Measurements from ENCODE around the gene U2AF1L4. TPM values are rescaled to one million over a fixed set of nuclear protein-coding genes. Genes with fewer than 3 reads are reported as not detected.

U2AF1L4 gene
- total RNA-seq, 4 donors from 2014 or later: 14.8 to 30.5 (median 19.7) TPM

GRCh38 chr19:35777961-35778360 lies 32.7 kb upstream of the U2AF1L4 start:
- TF ChIP-seq, protein P1, sequence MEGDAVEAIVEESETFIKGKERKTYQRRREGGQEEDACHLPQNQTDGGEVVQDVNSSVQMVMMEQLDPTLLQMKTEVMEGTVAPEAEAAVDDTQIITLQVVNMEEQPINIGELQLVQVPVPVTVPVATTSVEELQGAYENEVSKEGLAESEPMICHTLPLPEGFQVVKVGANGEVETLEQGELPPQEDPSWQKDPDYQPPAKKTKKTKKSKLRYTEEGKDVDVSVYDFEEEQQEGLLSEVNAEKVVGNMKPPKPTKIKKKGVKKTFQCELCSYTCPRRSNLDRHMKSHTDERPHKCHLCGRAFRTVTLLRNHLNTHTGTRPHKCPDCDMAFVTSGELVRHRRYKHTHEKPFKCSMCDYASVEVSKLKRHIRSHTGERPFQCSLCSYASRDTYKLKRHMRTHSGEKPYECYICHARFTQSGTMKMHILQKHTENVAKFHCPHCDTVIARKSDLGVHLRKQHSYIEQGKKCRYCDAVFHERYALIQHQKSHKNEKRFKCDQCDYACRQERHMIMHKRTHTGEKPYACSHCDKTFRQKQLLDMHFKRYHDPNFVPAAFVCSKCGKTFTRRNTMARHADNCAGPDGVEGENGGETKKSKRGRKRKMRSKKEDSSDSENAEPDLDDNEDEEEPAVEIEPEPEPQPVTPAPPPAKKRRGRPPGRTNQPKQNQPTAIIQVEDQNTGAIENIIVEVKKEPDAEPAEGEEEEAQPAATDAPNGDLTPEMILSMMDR (IDR thresholded peaks at IDR 0.05; ENCODE audit: low read depth): no peak

- TF ChIP-seq, protein P1 (IDR thresholded peaks at IDR 0.05; ENCODE audit: low read depth): no peak
These were observed 32.0 kb upstream of the U2AF1L4 start for GRCh38 chr19:35777086-35777841.

GRCh38 chr19:35776102-35776788 lies 31.0 kb upstream of the U2AF1L4 start:
- TF ChIP-seq, protein P1 (IDR thresholded peaks at IDR 0.05; ENCODE audit: low read depth): no peak

DNA sequence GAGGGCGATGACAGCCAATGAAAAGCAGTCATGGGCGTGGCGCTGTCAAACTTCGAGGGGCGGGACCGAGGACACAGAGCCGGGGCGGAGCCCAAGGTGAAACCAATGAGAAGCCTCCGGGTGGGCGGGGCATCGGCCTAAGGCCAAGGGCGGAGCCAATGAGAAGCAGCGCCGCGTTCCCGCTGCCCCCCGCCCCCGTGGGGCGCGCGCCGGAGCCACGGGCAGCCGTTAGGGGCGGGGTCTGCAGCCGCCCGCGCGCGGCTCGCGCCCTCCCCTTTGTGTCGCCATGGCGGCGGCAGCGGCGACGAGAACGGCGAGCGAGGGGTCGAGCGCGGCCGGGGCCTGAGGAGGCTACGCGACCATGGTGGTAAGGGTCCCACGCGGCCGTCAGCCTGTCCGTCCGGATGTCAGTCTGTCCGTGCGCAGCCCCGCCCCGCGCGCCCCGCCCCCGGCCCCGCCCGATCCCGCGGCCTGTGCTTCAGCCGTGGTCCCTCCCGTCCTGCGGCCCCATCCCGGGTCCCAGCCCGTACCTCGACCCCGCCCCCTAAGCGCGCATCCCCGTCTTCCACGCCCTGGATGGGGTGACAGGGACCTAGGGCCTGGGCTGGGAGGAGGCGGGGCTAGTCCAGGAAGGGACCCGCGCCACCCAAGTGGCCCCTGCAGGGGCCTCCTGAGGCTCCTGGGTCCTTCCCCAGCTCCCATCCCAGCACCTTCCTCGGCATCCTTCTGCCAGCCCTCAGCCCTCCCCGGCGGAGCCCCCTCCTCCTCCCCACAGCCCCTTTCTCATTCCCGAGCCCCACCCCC lies 30.3 kb upstream of the U2AF1L4 start, which contains the start of gene ARHGAP33:
TSS of gene ARHGAP33 (plus strand) at position 267 of the 804 bp plus-strand sequence. CDS start at position 362, 95 bp downstream.
- TF ChIP-seq, protein P1 (IDR thresholded peaks at IDR 0.05; ENCODE audit: low read depth): no peak

DNA sequence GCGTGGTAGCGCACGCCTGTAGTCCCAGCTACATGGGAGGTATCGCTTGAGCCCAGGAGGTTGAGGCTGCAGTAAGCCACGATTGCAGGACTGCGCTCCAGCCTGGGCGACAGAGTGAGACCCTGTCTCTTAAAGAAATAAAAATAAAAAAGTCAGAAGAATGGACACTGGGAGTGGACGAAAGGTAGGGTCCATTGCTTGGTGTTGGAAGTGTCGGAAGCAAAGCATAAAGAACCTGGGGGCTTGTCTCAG lies 29.8 kb upstream of the U2AF1L4 start:
- TF ChIP-seq, protein P1 (IDR thresholded peaks at IDR 0.05; ENCODE audit: low read depth): no peak

- TF ChIP-seq, protein P1 (IDR thresholded peaks at IDR 0.05; ENCODE audit: low read depth): no peak
These were observed 29.2 kb upstream of the U2AF1L4 start for GRCh38 chr19:35774274-35775045.
